ENCODE measurements around the gene NHLH2. TPM values are rescaled to one million over a fixed set of nuclear protein-coding genes. Genes with fewer than 3 reads are reported as not detected.

Gene NHLH2
- polyA plus RNA-seq (ENCODE audit: insufficient read length in 10 of 10) = under 1 TPM in 4 of 10 donors, not detected in 6; 0.04 to 0.15 (median 0.11) TPM
- long read RNA-seq, donor 1 = 0 reads
- long read RNA-seq, donor 2 = 0 reads
- long read RNA-seq, donor 3, full-length matches to known transcripts = 4 of 4 reads
- long read RNA-seq, donor 3, partial matches to known transcripts = 0 of 4 reads
- long read RNA-seq, donor 3, other reads (novel, unspliced or antisense) = 0 of 4 reads
- long read RNA-seq, donor 4 = 0 reads
- long read RNA-seq, donor 5 = 0 reads
- long read RNA-seq, donor 6 = 0 reads
- long read RNA-seq, donor 7 = 0 reads
- long read RNA-seq, donor 8 = 0 reads
- long read RNA-seq, donor 9 = 0 reads

- peak in 1 of 3 donors; percentile 36 for DNase-seq
Observed at GRCh38 chr1:115840605-115841460, at the start of gene NHLH2. Gene NHLH2, minus strand, starts transcription at chr1:115841126. Its CDS starts 2,754 bp downstream, at chr1:115838372.

GRCh38 chr1:115890580-115890979 is 49.7 kb upstream of the NHLH2 start:
- no peak for DNase-seq

GRCh38 chr1:115888976-115889375 is 48.0 kb upstream of the NHLH2 start:
- DNase-seq = no peak

GRCh38 chr1:115882913-115883902 is 42.3 kb upstream of the NHLH2 start:
- DNase-seq = no peak

GRCh38 chr1:115880981-115881672 is 40.2 kb upstream of the NHLH2 start:
- no peak for DNase-seq

- no peak for DNase-seq
Observed at GRCh38 chr1:115879977-115880376, 39.1 kb upstream of the NHLH2 start.

- DNase-seq = peak in 1 of 3 donors; percentile 1
Observed at GRCh38 chr1:115877511-115877910, 36.6 kb upstream of the NHLH2 start.

- DNase-seq = peak in 1 of 3 donors; percentile 2
Observed at GRCh38 chr1:115874904-115875303, 34.0 kb upstream of the NHLH2 start.

GRCh38 chr1:115874497-115874896 is 33.6 kb upstream of the NHLH2 start:
- DNase-seq = no peak

GRCh38 chr1:115873184-115873583 is 32.3 kb upstream of the NHLH2 start:
- DNase-seq = no peak

GRCh38 chr1:115869064-115869463 is 28.1 kb upstream of the NHLH2 start:
- DNase-seq = no peak

- DNase-seq = no peak
Observed at GRCh38 chr1:115867216-115867615, 26.3 kb upstream of the NHLH2 start.

GRCh38 chr1:115865704-115866380 is 24.9 kb upstream of the NHLH2 start:
- DNase-seq = no peak

- DNase-seq = no peak
Observed at GRCh38 chr1:115862403-115862802, 21.5 kb upstream of the NHLH2 start.

- no peak for DNase-seq
Observed at GRCh38 chr1:115854005-115854404, 13.1 kb upstream of the NHLH2 start.

GRCh38 chr1:115850937-115851336 is 10.0 kb upstream of the NHLH2 start:
- DNase-seq = no peak

GRCh38 chr1:115847787-115848186 is 6.9 kb upstream of the NHLH2 start:
- no peak for DNase-seq

GRCh38 chr1:115842948-115843347 is 2.0 kb upstream of the NHLH2 start:
- DNase-seq = no peak

- peak in 2 of 3 donors; percentile 13 to 45 for DNase-seq
Observed at GRCh38 chr1:115839679-115840237, 1.2 kb downstream of the NHLH2 start.

Measured in muscle of back (tissue), 13 donors.